ENCODE measurements around the gene F5. TPM values are rescaled to one million over a fixed set of nuclear protein-coding genes. Genes with fewer than 3 reads are reported as not detected.

Gene F5
- not detected in 2 replicates for polyA plus RNA-seq (2014; cell fraction: cytosol; rRNA removed)
- polyA plus RNA-seq (2014; cell fraction: nucleus; rRNA removed) = not detected in 2 replicates

DNA sequence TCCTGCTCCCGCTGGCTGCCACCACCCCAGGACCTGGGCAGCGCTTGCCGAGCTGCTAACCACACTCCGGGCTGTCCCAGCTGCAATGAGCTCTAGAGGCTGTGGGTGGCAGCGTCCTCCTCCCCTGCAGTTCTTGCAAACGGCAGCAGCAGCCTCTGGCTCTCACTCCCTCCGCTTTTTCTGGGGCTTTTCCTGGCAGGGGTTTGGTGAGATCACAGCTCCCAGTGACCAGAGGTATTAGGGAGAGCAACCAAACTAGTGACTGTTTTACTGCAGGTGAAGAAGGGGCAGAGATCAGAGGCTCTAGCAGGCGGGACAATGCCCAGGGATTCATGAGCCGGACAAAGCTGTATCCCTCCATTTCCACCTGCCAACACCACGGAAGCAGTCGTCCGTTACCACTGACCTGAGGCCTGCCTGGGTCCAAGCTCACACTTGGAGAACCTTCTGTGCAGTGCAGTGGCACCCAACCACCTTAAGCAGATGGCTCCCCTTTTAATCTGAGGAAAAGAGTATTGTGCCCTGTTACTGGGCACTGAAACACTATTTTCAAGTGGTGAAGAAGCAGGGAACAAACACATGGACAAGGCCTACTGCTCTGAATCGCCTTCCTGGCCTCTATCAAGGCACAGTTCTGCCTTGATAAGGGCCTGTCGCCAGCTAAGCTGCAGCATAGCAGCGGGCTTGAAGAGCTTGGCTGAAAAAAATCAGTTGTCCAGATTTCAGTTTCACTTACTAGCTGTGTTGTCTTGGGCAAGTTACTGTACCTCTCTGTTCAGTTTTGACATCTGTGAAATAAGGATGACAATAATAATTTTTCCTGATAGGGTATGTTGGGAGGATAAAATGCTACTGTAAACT lies at the start of gene F5:
Gene F5 (minus strand): TSS at position 87 of the 861 bp plus-strand sequence. CDS start 95 bp downstream, outside the sequence.
- DNase-seq (ENCODE audit: low spot score) = peak; percentile 58

DNA sequence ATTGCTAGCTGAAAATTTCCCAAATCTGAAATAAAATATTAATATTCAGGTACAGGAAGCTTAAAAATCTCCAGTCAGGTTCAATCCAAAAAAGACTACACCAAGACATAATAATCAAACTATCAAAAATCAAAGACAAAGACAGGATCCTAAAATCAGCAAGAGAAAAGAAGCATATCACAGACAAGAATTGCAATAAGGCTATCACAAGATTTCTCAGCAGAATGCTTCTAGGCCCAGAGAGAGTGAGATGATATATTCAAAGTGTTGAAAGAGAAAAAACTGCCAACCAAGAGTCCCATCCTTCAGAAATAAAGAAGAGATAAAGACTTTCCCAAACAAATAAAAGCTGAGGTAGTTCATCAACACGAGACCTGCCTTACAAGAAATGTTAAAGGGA lies 48.6 kb upstream of the F5 start:
- DNase-seq (ENCODE audit: low spot score) = no peak

DNA sequence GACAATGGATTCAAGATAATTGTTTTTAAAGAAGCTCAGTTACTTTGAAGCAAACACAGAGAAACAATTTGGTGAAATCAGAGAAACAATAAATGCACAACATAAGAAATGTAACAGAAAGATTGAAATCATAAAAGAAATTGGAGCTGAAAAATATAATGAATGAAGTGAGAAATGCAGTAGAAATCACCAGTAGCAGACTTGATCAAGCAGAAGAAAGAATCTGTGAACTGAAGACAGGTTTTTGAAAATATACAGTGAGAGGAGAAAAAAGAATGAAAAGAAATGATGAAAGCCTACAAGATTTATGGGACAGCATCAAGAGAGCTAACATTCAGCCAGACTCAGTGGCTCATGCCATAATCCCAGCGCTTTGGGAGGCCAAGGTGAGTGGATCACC lies 47.9 kb upstream of the F5 start:
- no peak for DNase-seq (ENCODE audit: low spot score)

DNA sequence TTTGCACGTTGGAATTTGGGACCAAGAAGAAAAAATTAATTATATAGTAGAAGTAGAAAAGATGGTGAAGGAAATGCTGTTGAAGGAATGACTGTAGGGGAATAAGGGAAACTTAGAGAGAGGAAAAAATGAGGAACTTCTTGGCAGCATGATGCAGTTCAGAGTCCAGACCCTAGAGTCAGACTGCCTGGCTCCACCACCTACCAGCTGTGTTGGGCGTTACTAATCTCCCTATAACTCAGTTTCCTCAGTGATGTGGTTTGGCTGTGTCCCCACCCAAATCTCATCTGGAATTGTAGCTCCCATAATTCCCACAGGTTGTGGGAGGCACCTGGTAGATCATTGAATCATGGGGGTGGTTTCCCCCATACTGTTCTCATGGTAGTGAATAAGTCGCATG lies 45.0 kb upstream of the F5 start:
- DNase-seq (ENCODE audit: low spot score) = no peak

DNA sequence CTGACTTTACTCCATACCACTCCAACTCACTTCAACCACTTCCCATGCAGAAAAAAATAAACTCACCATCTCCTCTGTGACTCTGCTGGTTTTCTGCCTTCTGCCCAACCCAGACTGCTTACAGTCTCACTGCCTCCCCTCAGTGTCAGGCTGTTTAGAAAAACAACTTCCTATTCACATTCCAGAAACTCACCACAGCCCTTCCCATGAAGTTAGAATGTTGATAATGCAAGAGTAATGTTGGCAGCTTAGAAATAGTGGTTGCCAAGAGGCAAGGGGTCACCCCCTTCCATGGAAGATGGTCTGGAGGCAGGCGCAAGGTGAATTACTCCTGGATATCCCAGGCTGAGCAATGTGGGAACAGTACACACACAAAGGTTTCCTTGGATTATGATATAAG lies 43.7 kb upstream of the F5 start, which contains the start of gene SELP:
Gene SELP (minus strand): TSS at position 119 of the 400 bp plus-strand sequence. CDS start 50 bp downstream, at position 69.
- DNase-seq (ENCODE audit: low spot score) = no peak

DNA sequence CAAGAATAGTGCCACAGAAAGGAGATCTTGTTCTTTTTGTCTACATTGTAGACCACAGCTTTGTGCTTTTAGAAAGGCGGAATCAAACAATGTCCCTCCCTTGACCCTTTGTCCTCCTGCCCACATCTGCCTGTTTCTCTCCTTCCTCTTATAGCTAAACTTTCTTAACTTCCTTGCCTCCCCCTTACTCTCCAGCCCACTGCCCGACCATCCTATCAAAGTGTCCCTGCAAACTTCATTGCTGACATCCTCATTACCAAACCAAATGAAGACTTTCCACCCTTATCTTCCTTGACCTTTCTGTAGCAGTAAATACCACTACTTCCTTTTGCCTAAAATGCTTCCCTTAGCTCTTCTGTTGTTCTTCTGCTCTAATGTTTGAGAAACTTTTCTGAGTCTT lies 38.6 kb upstream of the F5 start:
- no peak for DNase-seq (ENCODE audit: low spot score)

DNA sequence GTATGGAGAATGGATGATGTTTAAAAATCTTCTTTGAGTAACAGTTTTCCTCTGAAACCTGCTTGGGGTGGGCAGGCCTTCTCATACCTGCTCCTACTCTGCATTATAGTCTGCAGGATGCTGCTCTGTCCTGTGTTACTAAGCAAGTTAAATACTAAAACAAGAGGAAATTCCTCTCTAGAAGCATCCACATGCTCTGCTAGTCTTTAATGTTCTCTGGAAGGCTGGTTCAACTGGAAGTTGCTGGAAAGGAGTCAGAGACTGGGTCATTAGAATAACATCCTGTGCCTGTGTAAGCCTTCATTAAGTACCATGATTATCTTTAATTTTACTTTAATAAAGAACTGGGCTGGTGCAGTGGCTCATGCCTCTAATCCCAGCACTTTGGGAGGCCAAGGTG lies 37.8 kb upstream of the F5 start:
- DNase-seq (ENCODE audit: low spot score) = no peak

DNA sequence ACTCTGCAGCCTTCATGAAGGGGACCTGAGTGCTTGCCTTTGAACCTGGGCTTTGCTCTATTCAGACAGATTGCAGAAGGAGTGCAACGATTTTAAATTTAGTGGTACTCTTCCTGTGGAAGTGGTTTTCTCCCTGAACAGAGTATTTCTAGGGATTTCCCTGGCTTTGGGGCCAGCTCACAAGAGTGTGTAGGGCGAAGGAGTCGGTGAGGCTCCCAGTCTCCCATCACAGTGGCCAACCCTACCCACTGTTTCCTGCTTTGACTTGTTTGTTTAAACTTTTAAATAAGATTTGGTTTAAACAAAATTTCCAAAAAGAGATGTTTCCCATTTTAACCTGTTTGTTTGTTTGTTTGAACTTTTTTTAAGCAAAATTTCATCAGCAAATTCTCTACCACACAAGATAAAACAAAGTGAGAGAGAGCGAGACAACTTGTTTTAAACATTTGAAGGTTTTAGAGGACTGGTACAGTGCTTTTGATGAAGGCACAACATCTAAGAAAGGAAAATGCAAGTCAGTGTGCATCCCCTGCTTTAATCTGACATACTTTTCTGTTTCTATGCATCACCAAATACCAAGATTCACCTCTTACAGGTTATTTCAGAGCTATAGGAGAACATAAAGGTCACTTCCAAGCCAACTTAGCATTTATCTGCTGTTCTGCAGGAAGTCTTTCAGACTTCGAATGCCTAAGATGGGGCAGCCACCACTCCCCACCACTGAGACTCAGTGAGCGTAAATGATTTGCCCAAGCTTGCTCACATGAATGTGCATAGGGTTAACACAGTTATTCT lies 37.0 kb upstream of the F5 start:
- DNase-seq (ENCODE audit: low spot score) = no peak

DNA sequence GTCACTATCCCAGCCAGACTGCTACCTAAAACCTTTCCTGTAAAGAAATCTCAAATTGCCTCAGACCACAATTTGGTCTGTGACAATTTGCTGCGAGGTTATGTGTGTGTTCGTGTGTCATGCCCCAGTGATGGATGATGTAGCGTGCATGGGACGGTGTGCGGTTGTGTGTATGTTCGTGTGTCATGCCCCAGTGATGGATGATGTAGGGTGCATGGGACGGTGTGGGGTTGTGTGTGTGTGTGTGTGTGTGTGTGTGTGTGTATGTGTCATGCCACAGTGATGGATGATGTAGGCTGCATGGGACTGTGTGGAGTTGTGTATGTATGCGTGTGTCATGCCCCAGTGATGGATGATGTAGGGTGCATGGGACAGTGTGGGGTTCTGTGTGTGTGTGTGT lies 34.3 kb upstream of the F5 start:
- no peak for DNase-seq (ENCODE audit: low spot score)

DNA sequence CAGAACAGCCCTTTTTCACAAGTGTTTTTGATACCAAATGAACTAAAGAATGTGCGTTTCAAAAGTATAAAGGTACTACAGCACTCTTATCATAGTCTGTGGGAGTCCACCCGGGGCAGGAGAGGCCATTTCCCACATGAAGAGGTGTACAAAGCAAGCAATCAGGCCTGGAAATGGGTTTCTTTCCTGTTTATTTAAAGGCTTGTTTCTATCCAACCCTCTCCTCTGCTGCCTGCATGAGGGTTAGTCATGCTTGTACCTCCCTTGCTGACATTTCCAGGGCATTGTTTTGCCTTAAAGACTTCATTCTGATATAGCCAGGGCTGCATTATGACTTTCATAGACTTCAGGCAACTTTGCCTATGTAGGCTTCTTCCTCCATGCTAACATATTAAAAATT lies 32.1 kb upstream of the F5 start:
- DNase-seq (ENCODE audit: low spot score) = no peak

DNA sequence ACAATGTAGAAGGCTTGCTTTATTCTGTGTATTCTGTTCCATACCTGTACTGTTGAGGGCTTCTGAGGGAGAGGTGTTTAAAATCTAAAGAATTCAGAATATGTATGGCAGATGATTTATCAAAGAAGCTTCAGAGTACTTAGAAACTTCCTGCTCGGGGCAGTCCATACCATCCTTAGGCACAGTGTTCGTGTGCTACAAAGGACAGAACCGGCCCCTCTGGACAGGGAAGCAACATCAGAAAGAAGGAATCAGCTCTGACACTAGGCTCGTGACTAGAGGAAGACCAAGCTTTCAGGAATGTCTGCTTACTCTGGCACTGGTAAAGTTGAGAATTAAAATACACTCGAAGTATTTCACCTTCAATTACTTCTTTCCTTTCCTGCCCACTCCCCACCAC lies 29.5 kb upstream of the F5 start:
- no peak for DNase-seq (ENCODE audit: low spot score)

DNA sequence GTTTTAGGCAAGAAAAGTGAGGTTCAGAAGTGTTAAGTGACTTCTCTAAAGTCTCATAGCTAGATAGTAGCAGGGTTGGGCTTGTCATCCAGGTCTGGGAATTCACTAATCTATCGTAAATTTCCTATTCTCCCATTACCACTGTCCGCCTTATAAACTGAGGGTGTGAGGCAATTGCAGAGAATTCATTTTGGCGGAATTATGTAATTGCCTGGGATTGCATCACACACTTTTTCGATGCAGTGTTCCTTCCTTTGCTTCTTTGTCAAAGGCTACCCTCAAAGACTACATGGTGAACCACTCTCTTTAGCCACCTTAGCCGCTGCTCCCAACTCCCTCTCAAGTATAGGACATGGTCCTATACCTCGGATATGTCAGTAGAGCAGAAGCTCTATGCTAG lies 24.6 kb upstream of the F5 start:
- DNase-seq (ENCODE audit: low spot score) = no peak

DNA sequence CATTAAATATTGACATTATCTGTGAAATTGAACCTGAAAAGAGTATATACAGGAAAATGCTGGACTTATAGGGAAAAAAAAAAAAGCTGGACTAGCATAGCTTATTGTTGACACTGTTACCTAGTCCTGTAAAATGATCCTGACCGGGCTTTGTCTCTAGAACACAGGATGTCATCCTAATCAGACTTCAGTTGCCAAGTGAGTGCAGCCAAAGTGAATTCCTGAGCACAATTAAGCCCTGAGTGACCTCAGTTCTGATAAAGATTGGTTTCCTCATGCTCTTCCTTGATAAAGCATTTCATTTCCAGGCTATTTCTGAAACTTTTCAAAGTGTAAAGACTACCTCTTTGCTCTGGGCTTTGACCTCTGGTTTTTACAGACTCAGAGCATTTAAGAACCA lies 23.8 kb upstream of the F5 start:
- DNase-seq (ENCODE audit: low spot score) = no peak

DNA sequence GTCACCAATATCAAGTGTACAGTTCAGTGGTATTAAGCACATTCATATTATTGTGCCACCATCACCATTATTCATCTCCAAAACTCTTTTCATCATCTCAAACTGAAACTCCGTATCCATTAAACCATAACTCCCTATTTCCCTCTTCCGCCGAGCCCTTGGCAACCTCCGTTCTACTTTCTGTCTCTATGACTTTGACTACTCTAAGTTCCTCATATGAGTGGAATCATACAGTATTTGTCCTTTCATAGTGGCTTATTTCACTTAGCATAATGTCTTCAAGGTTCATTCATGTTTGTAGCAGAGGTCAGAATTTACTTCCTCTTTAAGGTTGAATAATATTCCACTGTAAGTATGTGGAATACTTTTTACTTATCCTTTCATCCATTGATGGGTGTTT lies 21.9 kb upstream of the F5 start:
- no peak for DNase-seq (ENCODE audit: low spot score)

DNA sequence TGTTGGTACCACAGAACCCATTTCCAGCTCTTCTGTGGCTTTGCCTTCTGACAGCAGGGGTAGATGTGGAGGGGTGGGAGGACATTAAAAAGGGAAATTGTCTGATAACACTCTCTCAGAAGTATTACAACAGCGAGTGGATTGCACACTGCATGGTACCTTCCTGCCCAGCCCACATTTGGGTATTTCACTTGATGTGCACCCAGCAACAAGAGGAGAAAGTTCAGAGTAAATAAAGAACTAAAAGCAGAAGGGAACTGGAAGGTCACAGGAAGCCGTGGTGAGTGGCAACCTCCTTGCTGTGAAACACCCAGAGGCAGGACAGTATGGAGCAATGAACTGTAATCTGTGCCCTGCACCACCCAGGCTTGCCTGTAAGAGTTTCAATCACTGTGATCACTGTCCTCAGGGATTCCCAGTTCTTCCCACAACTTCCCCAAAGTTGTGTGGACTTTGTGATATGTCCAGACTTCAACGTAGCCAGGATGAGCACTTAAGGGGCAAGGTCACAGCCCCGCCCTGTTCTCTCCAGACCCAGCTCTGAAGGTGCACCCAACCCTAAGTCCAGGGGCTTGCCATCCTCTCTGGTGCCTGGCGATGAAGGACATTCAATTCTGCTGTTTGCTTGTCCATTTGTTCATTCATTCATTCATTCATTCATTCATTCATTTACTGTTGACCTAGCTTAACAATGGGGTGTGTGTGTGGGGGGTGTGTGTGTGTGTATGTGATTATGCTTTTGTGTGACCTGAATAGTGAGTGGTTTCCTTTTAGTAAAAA lies 18.7 kb upstream of the F5 start:
- DNase-seq (ENCODE audit: low spot score) = no peak

DNA sequence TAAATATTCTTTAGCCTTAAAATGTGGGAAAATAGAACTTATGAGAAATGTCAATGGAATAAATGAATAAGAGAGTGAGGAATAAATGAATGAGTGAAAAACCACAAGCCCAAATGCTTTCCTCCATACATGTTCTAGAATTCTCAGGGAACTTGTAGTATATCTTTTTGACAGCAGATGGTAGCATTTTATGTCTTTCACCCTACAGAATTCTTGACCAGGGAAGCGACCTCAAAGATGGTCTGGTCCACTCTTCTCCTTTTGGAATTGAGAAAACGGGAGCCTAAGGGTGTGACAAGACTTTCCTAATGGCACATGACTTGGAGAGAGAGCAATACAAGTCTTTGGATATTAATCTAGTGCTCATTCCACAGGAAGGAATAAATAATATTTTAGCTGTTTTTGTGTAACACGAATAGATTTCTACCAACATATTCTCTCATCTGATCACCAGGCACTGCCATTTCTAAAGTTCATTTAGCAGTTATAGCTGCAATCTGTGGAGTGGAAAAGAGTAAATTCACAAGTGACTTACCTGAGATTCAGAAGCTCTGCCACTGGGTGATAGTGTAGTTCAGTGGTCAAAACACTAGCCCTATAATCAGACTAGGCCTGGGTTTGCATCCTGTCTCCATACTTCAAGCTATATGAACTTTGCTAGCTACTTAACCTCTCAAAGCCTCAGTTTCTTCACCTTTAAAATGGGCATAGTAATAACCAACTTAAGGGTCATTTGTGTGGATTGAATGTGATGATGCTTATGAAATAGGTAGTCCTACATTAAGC lies 15.0 kb upstream of the F5 start:
- peak; percentile 3 for DNase-seq (ENCODE audit: low spot score)

DNA sequence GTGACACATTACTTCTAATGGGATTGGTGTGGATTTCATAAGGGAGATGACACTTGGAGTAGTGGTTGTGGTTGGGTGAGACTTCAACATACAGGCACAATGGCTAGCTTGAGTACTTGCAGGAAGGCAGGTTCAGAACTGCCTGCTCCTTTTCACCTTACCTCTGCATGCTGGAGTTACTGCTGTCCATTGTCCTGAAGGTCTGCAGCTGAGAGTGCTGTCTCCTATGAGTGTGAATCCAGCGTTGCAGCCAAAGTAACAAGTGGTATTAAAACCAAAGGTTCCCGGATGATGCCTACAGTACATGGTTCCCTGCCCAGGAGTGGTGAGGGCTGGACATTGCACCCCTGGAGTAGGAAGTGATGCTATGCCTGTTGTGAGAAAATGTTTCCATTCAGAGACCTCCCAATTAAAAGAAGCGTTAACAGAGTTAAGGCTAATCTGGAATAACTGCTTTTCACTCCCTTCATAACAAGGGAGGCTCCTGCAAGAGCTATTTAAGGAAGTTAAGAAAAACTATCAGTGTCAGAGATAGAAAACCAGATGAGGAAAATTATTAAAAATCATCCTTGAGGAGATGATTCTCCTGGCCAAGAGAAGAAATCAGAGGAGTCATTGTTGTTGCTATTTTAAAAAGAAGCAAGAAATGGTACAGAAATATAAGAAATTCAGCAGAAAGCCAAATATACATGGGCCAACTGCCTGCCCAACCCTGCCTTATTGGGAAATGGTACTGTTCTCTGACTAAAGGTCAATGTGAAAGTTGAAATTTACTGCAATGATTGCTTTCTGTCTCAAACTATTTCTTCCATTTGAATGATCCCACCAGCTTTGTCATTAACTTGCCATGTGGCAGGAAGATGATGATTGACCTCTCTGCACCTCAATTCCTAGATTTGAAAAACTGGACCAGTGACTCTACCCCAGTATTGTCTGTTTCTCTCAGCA lies 9.8 kb upstream of the F5 start:
- no peak for DNase-seq (ENCODE audit: low spot score)

DNA sequence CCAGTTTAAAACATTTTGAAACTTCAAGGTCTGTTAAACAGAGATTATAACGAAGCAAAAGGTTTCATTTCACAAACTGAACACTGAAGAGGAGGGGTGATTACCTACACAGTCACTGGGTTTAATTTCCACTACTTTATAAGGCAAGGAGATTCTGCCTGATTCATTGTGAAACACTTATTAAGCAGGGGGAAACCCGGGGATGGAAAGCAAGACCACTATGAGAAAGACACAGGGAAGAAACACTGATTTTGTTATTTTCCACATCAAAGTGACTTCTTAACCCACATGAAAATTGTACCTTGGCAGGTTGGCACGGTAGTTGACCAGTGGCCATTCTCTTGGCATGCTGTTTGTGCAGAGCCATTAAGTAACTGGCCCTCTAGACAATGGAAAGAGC lies 8.1 kb upstream of the F5 start:
- no peak for DNase-seq (ENCODE audit: low spot score)

DNA sequence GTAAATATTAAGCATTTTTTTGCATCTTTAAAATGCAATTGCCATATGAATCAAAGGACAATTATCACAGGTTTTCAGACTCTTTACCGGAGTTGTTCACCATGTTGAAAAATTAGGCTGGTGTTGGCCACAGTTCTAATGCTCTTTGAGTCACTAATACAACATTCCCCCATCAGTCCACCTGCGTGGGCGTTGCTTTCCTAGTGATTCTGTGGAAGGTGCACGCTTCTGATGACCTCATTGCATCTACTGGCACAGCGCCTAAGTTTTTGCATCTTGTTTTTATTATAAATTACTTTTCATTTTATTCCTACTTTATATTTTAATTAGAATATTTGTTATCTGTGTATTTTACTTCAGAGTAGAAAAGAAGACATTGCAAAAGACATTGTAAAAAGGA lies 4.7 kb upstream of the F5 start:
- no peak for DNase-seq (ENCODE audit: low spot score)

Data from SK-N-DZ (cell line).